Cardiac muscle cell (in vitro differentiated cells and primary cell): ENCODE data around the gene AAGAB. TPM values are rescaled to one million over a fixed set of nuclear protein-coding genes. Genes with fewer than 3 reads are reported as not detected.

Source experiments
- DNase-seq, 2 donors: peaks; one replicate each; pipeline versions ENCODE4 v3.0.0 to v3.0.0-alpha.2; 2010 to 2017; ENCODE audit warnings: low read depth in 1 of 2, low spot score in 1 of 2
- H3K27ac ChIP-seq: fragments of 200-600 bp; sonication (generic); 2 replicates; pipeline ENCODE4 v1.5.1; 2016
- H3K27me3 ChIP-seq: fragments of 200-600 bp; sonication (generic); 2 replicates; pipeline ENCODE4 v1.6.0; 2016; ENCODE audit warnings: control low read depth
- H3K36me3 ChIP-seq: fragments of 200-600 bp; sonication (generic); 2 replicates; pipeline ENCODE4 v1.5.1; 2016; ENCODE audit warnings: control low read depth
- H3K4me1 ChIP-seq: fragments of 200-600 bp; sonication (generic); 2 replicates; pipeline ENCODE4 v1.8.1; 2017; ENCODE audit warnings: low read depth, mild to moderate bottlenecking, mixed run types
- H3K4me3 ChIP-seq: fragments of 200-600 bp; sonication (generic); 2 replicates; pipeline ENCODE4 v1.5.1; 2016; ENCODE audit warnings: mild to moderate bottlenecking
- H3K9me3 ChIP-seq: fragments of 200-600 bp; sonication (generic); 2 replicates; pipeline ENCODE4 v1.5.1; 2017; ENCODE audit warnings: low read depth, mild to moderate bottlenecking, control low read depth
- polyA plus RNA-seq: library from polyadenylated mRNA; unstranded; fragments of >200 nt; fragmentation: Nextera tagmentation; extraction: Ambion mirVana; gene quantifications from 2 replicates; pipeline ENCODE4 v1.2.1, GENCODE V29; 2016
- total RNA-seq: library from RNA; depleted of rRNA; stranded (reverse); fragments of >200 nt; gene quantifications from 2 replicates; pipeline ENCODE4 v1.2.3, GENCODE V29; 2016
- TF ChIP-seq, protein P1 (sequence below): IDR thresholded peaks from 2 replicates; pipeline ENCODE4 v1.5.1; 2012; ENCODE audit warnings: low read depth, mild to moderate bottlenecking, low read length

The AAGAB gene
- total and polyA plus RNA-seq, 2 experiments from 2014 or later, result 27.8 to 45.3 TPM

DNA sequence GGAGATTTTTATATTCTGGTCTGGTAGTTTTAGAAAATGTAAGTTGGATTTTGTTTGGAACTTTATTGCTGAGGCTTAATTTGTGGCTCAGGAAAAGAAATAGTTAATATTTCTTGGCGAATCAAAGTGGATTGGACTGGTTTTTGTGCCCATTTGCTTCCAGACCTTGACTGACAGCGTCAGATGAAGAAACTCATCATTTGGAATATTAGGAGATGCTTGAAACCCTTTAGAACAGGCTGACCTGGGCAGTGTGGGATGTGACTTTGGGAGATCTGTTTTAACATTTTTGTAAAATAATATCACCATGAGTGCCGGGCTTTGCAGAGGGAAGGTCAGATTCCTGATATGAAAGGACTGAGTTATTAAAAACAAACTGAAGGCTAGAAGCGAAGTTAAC is 83.0 kb downstream of the AAGAB start:
- Histone ChIP-seq H3K9me3 (no peaks in the 10 kb centered on the region), H3K27ac (no peak overlapping the region), H3K36me3 (peaks cover 3% of the 10 kb centered on the region), H3K27me3 (no peaks in the 10 kb centered on the region), H3K4me3 (no peak overlapping the region), H3K4me1 (peaks cover 20% of the 10 kb centered on the region)
- no peak for DNase-seq
- TF ChIP-seq, protein P1, sequence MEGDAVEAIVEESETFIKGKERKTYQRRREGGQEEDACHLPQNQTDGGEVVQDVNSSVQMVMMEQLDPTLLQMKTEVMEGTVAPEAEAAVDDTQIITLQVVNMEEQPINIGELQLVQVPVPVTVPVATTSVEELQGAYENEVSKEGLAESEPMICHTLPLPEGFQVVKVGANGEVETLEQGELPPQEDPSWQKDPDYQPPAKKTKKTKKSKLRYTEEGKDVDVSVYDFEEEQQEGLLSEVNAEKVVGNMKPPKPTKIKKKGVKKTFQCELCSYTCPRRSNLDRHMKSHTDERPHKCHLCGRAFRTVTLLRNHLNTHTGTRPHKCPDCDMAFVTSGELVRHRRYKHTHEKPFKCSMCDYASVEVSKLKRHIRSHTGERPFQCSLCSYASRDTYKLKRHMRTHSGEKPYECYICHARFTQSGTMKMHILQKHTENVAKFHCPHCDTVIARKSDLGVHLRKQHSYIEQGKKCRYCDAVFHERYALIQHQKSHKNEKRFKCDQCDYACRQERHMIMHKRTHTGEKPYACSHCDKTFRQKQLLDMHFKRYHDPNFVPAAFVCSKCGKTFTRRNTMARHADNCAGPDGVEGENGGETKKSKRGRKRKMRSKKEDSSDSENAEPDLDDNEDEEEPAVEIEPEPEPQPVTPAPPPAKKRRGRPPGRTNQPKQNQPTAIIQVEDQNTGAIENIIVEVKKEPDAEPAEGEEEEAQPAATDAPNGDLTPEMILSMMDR, result no peak

DNA sequence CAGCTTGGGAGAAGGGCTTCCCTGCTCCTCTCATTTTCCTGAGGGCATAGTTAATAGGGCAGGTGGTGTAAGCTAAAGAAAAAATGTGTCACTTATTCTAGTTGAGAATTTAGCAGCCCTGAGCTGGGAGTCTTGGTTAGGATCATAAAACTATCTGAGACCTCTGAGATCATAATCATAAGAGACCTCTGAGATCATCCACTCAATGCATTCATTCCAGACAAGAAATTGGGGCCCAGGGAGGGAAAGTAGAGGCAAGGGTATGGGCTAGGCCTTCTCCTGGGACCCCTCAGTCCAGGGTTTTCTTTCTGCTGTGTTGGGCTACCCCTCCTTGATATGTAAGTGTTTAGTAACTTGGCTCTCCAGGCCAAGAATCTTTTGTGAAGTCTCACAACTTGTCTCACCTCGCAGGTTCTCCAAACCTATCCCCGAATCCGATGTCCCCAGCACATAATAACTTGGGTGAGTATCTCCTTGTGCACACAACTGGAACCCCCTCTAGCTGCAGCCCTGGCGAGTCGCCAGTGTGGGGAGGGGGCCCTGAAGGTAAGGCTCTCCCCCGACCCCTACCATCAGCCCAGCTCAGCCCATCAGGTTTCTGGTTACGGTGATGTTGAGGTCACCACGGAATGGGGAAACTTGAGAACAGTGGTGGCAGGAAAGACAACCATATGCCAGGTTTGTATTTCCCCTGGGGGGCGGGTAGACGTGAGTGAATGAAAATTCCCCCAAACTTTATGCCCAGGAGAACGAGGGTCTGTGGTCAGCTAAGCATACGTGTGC is 84.1 kb downstream of the AAGAB start:
- no peaks in the 10 kb centered on the region for H3K9me3 ChIP-seq
- H3K36me3 ChIP-seq, result peaks cover 3% of the 10 kb centered on the region
- no peak overlapping the region for H3K4me3 ChIP-seq
- H3K27me3 ChIP-seq, result no peaks in the 10 kb centered on the region
- TF ChIP-seq, protein P1, result no peak
- no peak overlapping the region for H3K27ac ChIP-seq
- H3K4me1 ChIP-seq, result peaks cover 16% of the 10 kb centered on the region
- DNase-seq, result no peak

DNA sequence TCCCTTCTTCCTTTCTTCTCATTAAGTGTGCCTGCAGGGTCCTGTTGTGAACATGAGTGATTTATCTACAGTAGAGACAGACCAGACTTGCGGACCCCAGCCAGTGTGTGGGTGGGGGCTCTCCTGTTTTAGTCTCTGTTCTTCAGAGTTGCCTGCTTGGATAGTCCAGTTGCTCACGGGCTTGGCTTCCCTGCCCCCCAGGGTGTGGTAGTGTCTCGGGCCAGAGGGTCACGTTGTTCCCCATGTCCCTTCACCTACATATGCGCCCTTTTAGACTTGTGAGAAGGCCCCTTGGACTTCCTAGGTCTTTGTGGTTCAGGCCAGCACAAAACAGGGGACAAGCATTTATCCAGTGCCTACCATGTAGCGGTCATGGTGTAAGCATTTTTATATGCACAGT is 85.8 kb downstream of the AAGAB start:
- H3K36me3 ChIP-seq, result peaks cover 3% of the 10 kb centered on the region
- H3K27me3 ChIP-seq, result no peaks in the 10 kb centered on the region
- TF ChIP-seq, protein P1, result no peak
- DNase-seq, result no peak
- peaks cover 21% of the 10 kb centered on the region for H3K4me1 ChIP-seq
- no peaks in the 10 kb centered on the region for H3K9me3 ChIP-seq
- no peak overlapping the region for H3K27ac ChIP-seq
- H3K4me3 ChIP-seq, result no peak overlapping the region

DNA sequence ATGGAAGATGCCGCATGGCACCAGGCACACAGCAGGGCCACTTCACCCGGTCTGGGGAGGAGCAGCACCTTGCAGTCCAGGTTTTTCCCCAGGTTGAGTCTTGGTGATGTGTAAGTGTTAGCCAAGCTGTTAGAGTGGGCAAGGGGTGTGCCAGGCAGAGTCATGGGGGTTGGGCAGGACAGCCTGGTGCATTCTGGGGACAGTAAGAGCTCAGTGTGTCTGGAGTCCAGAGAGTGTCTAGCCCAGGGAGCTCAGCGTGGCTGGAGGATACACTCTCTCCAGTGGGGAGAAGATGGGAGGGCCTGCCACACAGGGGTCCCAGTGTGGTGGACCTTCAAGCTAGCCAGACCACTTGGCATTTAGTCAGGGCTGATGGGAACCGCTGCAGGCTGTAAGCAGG is 87.4 kb downstream of the AAGAB start:
- H3K4me1 ChIP-seq, result peaks cover 27% of the 10 kb centered on the region
- TF ChIP-seq, protein P1, result no peak
- H3K27ac ChIP-seq, result no peak overlapping the region
- no peaks in the 10 kb centered on the region for H3K9me3 ChIP-seq
- H3K4me3 ChIP-seq, result no peak overlapping the region
- H3K27me3 ChIP-seq, result no peaks in the 10 kb centered on the region
- DNase-seq, result no peak
- peaks cover 3% of the 10 kb centered on the region for H3K36me3 ChIP-seq

DNA sequence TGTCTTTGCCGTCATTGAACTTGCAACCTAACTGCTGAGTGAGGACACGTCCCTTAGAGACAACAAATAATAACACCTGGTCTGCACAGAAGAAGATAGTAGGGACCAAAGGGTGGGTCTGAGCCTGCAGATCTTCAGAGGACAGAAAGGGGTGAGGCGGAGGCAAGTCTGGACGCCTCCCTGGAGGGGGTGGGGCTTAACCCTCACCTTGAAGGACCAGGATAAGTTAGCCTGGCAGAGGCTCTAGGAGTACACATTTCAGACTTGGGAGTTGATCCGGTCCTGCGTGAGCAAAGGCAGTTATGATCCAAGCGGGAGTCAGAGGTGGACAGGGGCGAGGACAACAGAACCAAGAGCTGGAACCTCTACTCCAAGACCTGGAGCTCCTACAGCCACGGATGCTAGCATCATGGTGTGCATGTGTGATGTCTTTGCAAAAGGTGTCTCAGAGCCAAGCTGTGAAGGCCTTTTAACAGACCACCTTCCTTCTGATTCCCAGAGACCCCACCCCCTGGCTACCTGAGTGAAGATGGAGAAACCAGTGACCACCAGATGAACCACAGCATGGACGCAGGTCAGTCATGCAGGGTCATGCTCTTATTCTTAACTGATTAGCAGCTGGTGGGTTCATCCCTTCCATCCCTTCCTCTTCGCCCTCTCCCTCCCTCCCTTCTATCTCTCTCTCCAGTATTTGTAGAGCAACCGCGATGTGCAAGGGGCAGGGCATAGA is 88.0 kb downstream of the AAGAB start:
- H3K4me1 ChIP-seq, result peaks cover 33% of the 10 kb centered on the region
- H3K9me3 ChIP-seq, result no peaks in the 10 kb centered on the region
- H3K27me3 ChIP-seq, result no peaks in the 10 kb centered on the region
- no peak for DNase-seq
- H3K4me3 ChIP-seq, result no peak overlapping the region
- H3K27ac ChIP-seq, result no peak overlapping the region
- peaks cover 3% of the 10 kb centered on the region for H3K36me3 ChIP-seq
- TF ChIP-seq, protein P1, result no peak
